Activated T-helper 17 cell treated with anti-CD3 and anti-CD28 coated beads, Interleukin-2, amount 50 U/mL, for 72 hours (primary cell): Measurements from ENCODE around the gene MSI2. TPM values are rescaled to one million over a fixed set of nuclear protein-coding genes. Genes with fewer than 3 reads are reported as not detected.

Experiments
- ATAC-seq: fragments of 150-1000 bp; cut with Tn5 transposase; replicated peaks from 2 replicates; pipeline ENCODE4 v1.10.0; 2021; ENCODE audit warnings: mild to moderate bottlenecking, moderate library complexity
- H3K27ac Mint-ChIP-seq: one replicate; pipeline ENCODE4 v1.8.0; 2022; ENCODE audit warnings: mixed read lengths
- H3K27me3 Mint-ChIP-seq: one replicate; pipeline ENCODE4 v1.8.0; 2022; ENCODE audit warnings: mixed read lengths
- H3K36me3 Mint-ChIP-seq: one replicate; pipeline ENCODE4 v1.8.0; 2022; ENCODE audit warnings: low read depth, mild to moderate bottlenecking, mixed read lengths
- H3K4me1 Mint-ChIP-seq: one replicate; pipeline ENCODE4 v1.8.0; 2022; ENCODE audit warnings: mixed read lengths
- H3K4me3 Mint-ChIP-seq: one replicate; pipeline ENCODE4 v1.8.0; 2022; ENCODE audit warnings: mild to moderate bottlenecking, mixed read lengths
- H3K9me3 Mint-ChIP-seq: one replicate; pipeline ENCODE4 v1.8.0; 2022; ENCODE audit warnings: mixed read lengths
- total RNA-seq, 2 donors: library from RNA; stranded (reverse); gene quantifications; one replicate each; pipeline ENCODE4 v1.2.3, GENCODE V29; 2022

MSI2 gene
- total RNA-seq, 2 donors from 2014 or later: 96.3 to 128 TPM

GRCh38 chr17:57687642-57688041, 431.3 kb downstream of the MSI2 start:
- no peak overlapping the region for H3K4me3 Mint-ChIP-seq
- no peaks in the 10 kb centered on the region for H3K9me3 Mint-ChIP-seq
- H3K4me1 Mint-ChIP-seq: peaks cover 3% of the 10 kb centered on the region
- ATAC-seq: no peak
- no peaks in the 10 kb centered on the region for H3K27me3 Mint-ChIP-seq
- H3K27ac Mint-ChIP-seq: no peak overlapping the region
- peaks cover 18% of the 10 kb centered on the region for H3K36me3 Mint-ChIP-seq

- H3K27ac Mint-ChIP-seq: no peak overlapping the region
- H3K4me1 Mint-ChIP-seq: peaks cover 11% of the 10 kb centered on the region
- ATAC-seq: no peak
- no peaks in the 10 kb centered on the region for H3K27me3 Mint-ChIP-seq
- H3K4me3 Mint-ChIP-seq: no peak overlapping the region
- peaks cover 5% of the 10 kb centered on the region for H3K36me3 Mint-ChIP-seq
- no peaks in the 10 kb centered on the region for H3K9me3 Mint-ChIP-seq
Measured at GRCh38 chr17:57689254-57689653, 432.9 kb downstream of the MSI2 start.

- Mint-ChIP-seq H3K27me3 (no peaks in the 10 kb centered on the region), H3K27ac (no peak overlapping the region), H3K9me3 (no peaks in the 10 kb centered on the region), H3K36me3 (no peaks in the 10 kb centered on the region), H3K4me3 (no peak overlapping the region), H3K4me1 (peaks cover 11% of the 10 kb centered on the region)
- no peak for ATAC-seq
Measured at GRCh38 chr17:57691939-57692338, 435.6 kb downstream of the MSI2 start.

- H3K27ac Mint-ChIP-seq: peak overlapping the region; percentile 6
- ATAC-seq: no peak
- H3K9me3 Mint-ChIP-seq: no peaks in the 10 kb centered on the region
Measured at GRCh38 chr17:57692770-57693169, 436.4 kb downstream of the MSI2 start.

GRCh38 chr17:57694051-57694450, 437.7 kb downstream of the MSI2 start:
- H3K27ac Mint-ChIP-seq: no peak overlapping the region
- H3K36me3 Mint-ChIP-seq: no peaks in the 10 kb centered on the region
- no peaks in the 10 kb centered on the region for H3K27me3 Mint-ChIP-seq
- peaks cover 11% of the 10 kb centered on the region for H3K4me1 Mint-ChIP-seq
- no peak overlapping the region for H3K4me3 Mint-ChIP-seq
- no peaks in the 10 kb centered on the region for H3K9me3 Mint-ChIP-seq
- no peak for ATAC-seq

More at GRCh38 chr17:57692770-57693169, 436.4 kb downstream of the MSI2 start:
- Mint-ChIP-seq H3K4me3 (peak overlapping the region; percentile 29), H3K4me1 (peaks cover 11% of the 10 kb centered on the region), H3K36me3 (no peaks in the 10 kb centered on the region), H3K27me3 (no peaks in the 10 kb centered on the region)

- no peaks in the 10 kb centered on the region for H3K27me3 Mint-ChIP-seq
- no peak overlapping the region for H3K4me3 Mint-ChIP-seq
- no peak for ATAC-seq
- H3K4me1 Mint-ChIP-seq: peaks cover 11% of the 10 kb centered on the region
- H3K27ac Mint-ChIP-seq: no peak overlapping the region
- H3K9me3 Mint-ChIP-seq: no peaks in the 10 kb centered on the region
- H3K36me3 Mint-ChIP-seq: no peaks in the 10 kb centered on the region
Measured at GRCh38 chr17:57696050-57696449, 439.7 kb downstream of the MSI2 start.

- ATAC-seq: no peak
- Mint-ChIP-seq H3K9me3 (no peaks in the 10 kb centered on the region), H3K4me1 (peaks cover 11% of the 10 kb centered on the region), H3K27me3 (no peaks in the 10 kb centered on the region), H3K4me3 (no peak overlapping the region), H3K36me3 (no peaks in the 10 kb centered on the region), H3K27ac (no peak overlapping the region)
Measured at GRCh38 chr17:57697197-57697596, 440.9 kb downstream of the MSI2 start.

GRCh38 chr17:57697891-57698711, 441.8 kb downstream of the MSI2 start:
- ATAC-seq: peak; percentile 90
- H3K4me1 Mint-ChIP-seq: peaks cover 5% of the 10 kb centered on the region
- no peaks in the 10 kb centered on the region for H3K27me3 Mint-ChIP-seq
- H3K27ac Mint-ChIP-seq: no peak overlapping the region
- no peaks in the 10 kb centered on the region for H3K36me3 Mint-ChIP-seq
- no peaks in the 10 kb centered on the region for H3K9me3 Mint-ChIP-seq
- no peak overlapping the region for H3K4me3 Mint-ChIP-seq

GRCh38 chr17:57699751-57700219, 443.5 kb downstream of the MSI2 start:
- H3K27me3 Mint-ChIP-seq: no peaks in the 10 kb centered on the region
- peak overlapping the region; percentile 16 for H3K27ac Mint-ChIP-seq
- no peak for ATAC-seq
- H3K36me3 Mint-ChIP-seq: no peaks in the 10 kb centered on the region
- H3K4me1 Mint-ChIP-seq: no peaks in the 10 kb centered on the region
- no peaks in the 10 kb centered on the region for H3K9me3 Mint-ChIP-seq
- no peak overlapping the region for H3K4me3 Mint-ChIP-seq

- Mint-ChIP-seq H3K27ac (no peak overlapping the region), H3K4me1 (no peaks in the 10 kb centered on the region)
- no peak for ATAC-seq
Measured at GRCh38 chr17:57701124-57701523, 444.8 kb downstream of the MSI2 start.

GRCh38 chr17:57703273-57703672, 446.9 kb downstream of the MSI2 start:
- H3K4me3 Mint-ChIP-seq: no peak overlapping the region
- ATAC-seq: no peak
- no peaks in the 10 kb centered on the region for H3K27me3 Mint-ChIP-seq
- H3K4me1 Mint-ChIP-seq: no peaks in the 10 kb centered on the region
- no peak overlapping the region for H3K27ac Mint-ChIP-seq
- H3K9me3 Mint-ChIP-seq: no peaks in the 10 kb centered on the region
- no peaks in the 10 kb centered on the region for H3K36me3 Mint-ChIP-seq

More at GRCh38 chr17:57701124-57701523, 444.8 kb downstream of the MSI2 start:
- Mint-ChIP-seq H3K9me3 (no peaks in the 10 kb centered on the region), H3K4me3 (no peak overlapping the region), H3K27me3 (no peaks in the 10 kb centered on the region), H3K36me3 (no peaks in the 10 kb centered on the region)

- no peaks in the 10 kb centered on the region for H3K36me3 Mint-ChIP-seq
- H3K27me3 Mint-ChIP-seq: no peaks in the 10 kb centered on the region
- no peaks in the 10 kb centered on the region for H3K9me3 Mint-ChIP-seq
- no peak overlapping the region for H3K27ac Mint-ChIP-seq
- H3K4me1 Mint-ChIP-seq: no peaks in the 10 kb centered on the region
- no peak for ATAC-seq
- no peak overlapping the region for H3K4me3 Mint-ChIP-seq
Measured at GRCh38 chr17:57704448-57704847, 448.1 kb downstream of the MSI2 start.

- H3K27me3 Mint-ChIP-seq: peaks cover 3% of the 10 kb centered on the region
- no peaks in the 10 kb centered on the region for H3K36me3 Mint-ChIP-seq
- H3K9me3 Mint-ChIP-seq: no peaks in the 10 kb centered on the region
- no peaks in the 10 kb centered on the region for H3K4me1 Mint-ChIP-seq
- no peak for ATAC-seq
- H3K4me3 Mint-ChIP-seq: no peak overlapping the region
- no peak overlapping the region for H3K27ac Mint-ChIP-seq
Measured at GRCh38 chr17:57705921-57706695, 449.8 kb downstream of the MSI2 start.

GRCh38 chr17:57706761-57707160, 450.4 kb downstream of the MSI2 start:
- ATAC-seq: no peak
- Mint-ChIP-seq H3K4me3 (no peak overlapping the region), H3K27ac (no peak overlapping the region), H3K4me1 (no peaks in the 10 kb centered on the region), H3K36me3 (no peaks in the 10 kb centered on the region), H3K9me3 (no peaks in the 10 kb centered on the region), H3K27me3 (peaks cover 7% of the 10 kb centered on the region)

GRCh38 chr17:57707892-57708291, 451.6 kb downstream of the MSI2 start:
- ATAC-seq: no peak
- H3K4me1 Mint-ChIP-seq: no peaks in the 10 kb centered on the region
- no peaks in the 10 kb centered on the region for H3K36me3 Mint-ChIP-seq
- H3K27me3 Mint-ChIP-seq: peaks cover 7% of the 10 kb centered on the region
- no peak overlapping the region for H3K4me3 Mint-ChIP-seq
- H3K9me3 Mint-ChIP-seq: no peaks in the 10 kb centered on the region
- H3K27ac Mint-ChIP-seq: no peak overlapping the region
